NK-92 treated with Interleukin-12 subunit alpha and Interleukin-12 subunit beta, amount 100 ng/mL, for 24 hours (cell line): ENCODE data around the gene RHOBTB3.
"Not testable (repeated sequence)": the region's sequence is repeated elsewhere in the genome, so short reads cannot be mapped to it uniquely, and the experiment has no call there.

ENCODE experiments used
- DNase-seq: peaks from one replicate; lab custom pipeline; 2025; lab: John Stamatoyannopoulos, UW

The RHOBTB3 gene

GRCh38 chr5:95801532-95801931 is 70.4 kb downstream of the RHOBTB3 start:
- DNase-seq, result no peak

- DNase-seq, result no peak
Observed at GRCh38 chr5:95801961-95802360, 70.8 kb downstream of the RHOBTB3 start.

GRCh38 chr5:95803271-95804148 is 72.4 kb downstream of the RHOBTB3 start:
- no peak for DNase-seq

- DNase-seq, result no peak
Observed at GRCh38 chr5:95804736-95805539, 73.8 kb downstream of the RHOBTB3 start.

- DNase-seq, result no peak
Observed at GRCh38 chr5:95806687-95807086, 75.6 kb downstream of the RHOBTB3 start.

- no peak for DNase-seq
Observed at GRCh38 chr5:95808013-95808685, 77.0 kb downstream of the RHOBTB3 start.

GRCh38 chr5:95808686-95809413 is 77.7 kb downstream of the RHOBTB3 start:
- DNase-seq, result no peak

GRCh38 chr5:95809414-95809960 is 78.4 kb downstream of the RHOBTB3 start:
- DNase-seq, result no peak

GRCh38 chr5:95810305-95811125 is 79.4 kb downstream of the RHOBTB3 start:
- no peak for DNase-seq

GRCh38 chr5:95811126-95811423 is 79.9 kb downstream of the RHOBTB3 start:
- not testable (repeated sequence) for DNase-seq

GRCh38 chr5:95811461-95812073 is 80.4 kb downstream of the RHOBTB3 start:
- not testable (repeated sequence) for DNase-seq

GRCh38 chr5:95812074-95812471 is 80.9 kb downstream of the RHOBTB3 start:
- no peak for DNase-seq

GRCh38 chr5:95813035-95813434 is 81.9 kb downstream of the RHOBTB3 start:
- DNase-seq, result not testable (repeated sequence)

- DNase-seq, result no peak
Observed at GRCh38 chr5:95815155-95815729, 84.1 kb downstream of the RHOBTB3 start.

- no peak for DNase-seq
Observed at GRCh38 chr5:95816341-95816740, 85.2 kb downstream of the RHOBTB3 start.

- no peak for DNase-seq
Observed at GRCh38 chr5:95816776-95817175, 85.6 kb downstream of the RHOBTB3 start.

- DNase-seq, result no peak
Observed at GRCh38 chr5:95817430-95817829, 86.3 kb downstream of the RHOBTB3 start.

GRCh38 chr5:95818181-95819147 is 87.3 kb downstream of the RHOBTB3 start:
- DNase-seq, result no peak
